Stomach (tissue), 9 donors: ENCODE results near the gene ECM2. TPM values are rescaled to one million over a fixed set of nuclear protein-coding genes. Genes with fewer than 3 reads are reported as not detected.

Source experiments
- DNase-seq, 2 donors: peaks; one replicate each; pipeline versions ENCODE4 v3.0.0 to v3.0.0-alpha.2; 2013 to 2019
- H3K27ac ChIP-seq, 5 donors: fragments of 200-600 bp in 4 of 5; sonication (generic) in 4 of 5; one replicate each; pipeline ENCODE4 v1.5.1; 2013 to 2019; ENCODE audit warnings: mild to moderate bottlenecking in 1 of 5, moderate library complexity in 1 of 5
- H3K27me3 ChIP-seq, 3 donors: fragments of 200-600 bp; sonication (generic); one replicate each; pipeline ENCODE4 v1.5.1; 2017 to 2019; ENCODE audit warnings: mixed run types in 1 of 3
- H3K36me3 ChIP-seq, 4 donors: fragments of 200-600 bp; sonication (generic); 1 replicate in 3 of 4; 2 replicates in 1 of 4; pipeline ENCODE4 v1.5.1; 2016 to 2019
- H3K4me1 ChIP-seq, 4 donors: fragments of 200-600 bp; sonication (generic); one replicate each; pipeline ENCODE4 v1.5.1; 2016 to 2019
- H3K4me3 ChIP-seq, 4 donors: fragments of 200-600 bp; sonication (generic) in 3 of 4; one replicate each; pipeline ENCODE4 v1.5.1; 2016 to 2019; ENCODE audit warnings: mild to moderate bottlenecking in 1 of 4
- H3K9me3 ChIP-seq, 4 donors: fragments of 200-600 bp; sonication (generic); one replicate each; pipeline ENCODE4 v1.5.1; 2016 to 2019
- EP300 ChIP-seq: sonication (generic); formaldehyde crosslinking; IDR thresholded peaks from one replicate; pipeline ENCODE4 v1.6.1; 2017; ENCODE audit warnings: antibody characterized with exemption
- POLR2A ChIP-seq, 4 donors: fragments of 450-650 bp; IDR thresholded peaks; one replicate each; pipeline ENCODE4 v1.6.1; 2016; ENCODE audit warnings: antibody characterized with exemption in 4 of 4, control low read depth in 2 of 4, mild to moderate bottlenecking in 1 of 4, moderate library complexity in 1 of 4
- POLR2AphosphoS5 ChIP-seq, 3 donors: sonication (generic); formaldehyde crosslinking; IDR thresholded peaks; one replicate each; pipeline ENCODE4 v1.6.1; 2016; ENCODE audit warnings: antibody characterized with exemption in 3 of 3
- WGBS, 5 donors: extraction: QIAGEN DNeasy Blood & Tissue Kit in 3 of 5; methylation state at CpG; one replicate each; pipeline versions ENCODE4 v1.1.5 to v1.1.7; 2013 to 2018; 5-methylcytosine and 5-hydroxymethylcytosine counted together
- intact Hi-C: fragments of 100-400 bp; cut with DNase I; formaldehyde crosslinking; loops from one replicate; pipeline ENCODE4 v1.15.1; 2023; ENCODE audit warnings: low total_unique reads
- polyA plus RNA-seq, 3 donors: library from polyadenylated mRNA; stranded (reverse); fragments of 200-250 nt; gene quantifications; one replicate each; pipeline ENCODE4 v1.2.3, GENCODE V29; 2013
- total RNA-seq, 5 donors: library from RNA; depleted of rRNA; stranded (reverse); fragments of >200 nt; gene quantifications; one replicate each; pipeline versions ENCODE4 v1.1.0 to v1.2.3, GENCODE V29; 2014 to 2016
- TF ChIP-seq, protein P1 (sequence below), 7 experiments: fragments of 450-650 bp in 4 of 7; fragments of 200-600 bp in 3 of 7; sonication (generic) in 3 of 7; IDR thresholded peaks; one replicate each; pipeline ENCODE4 v1.5.1; 2016 to 2019; ENCODE audit warnings: antibody characterized with exemption in 7 of 7, control low read depth in 2 of 7, mild to moderate bottlenecking in 1 of 7
- donor health status: healthy with polysubstance abuse.
- donor health status: Bipolar disorder and iron deficiency.
- donor health status: healthy.

The ECM2 gene
- total and polyA plus RNA-seq, 8 donors = 0.14 to 22.6 (median 1.0) TPM; not detected in 2

DNA sequence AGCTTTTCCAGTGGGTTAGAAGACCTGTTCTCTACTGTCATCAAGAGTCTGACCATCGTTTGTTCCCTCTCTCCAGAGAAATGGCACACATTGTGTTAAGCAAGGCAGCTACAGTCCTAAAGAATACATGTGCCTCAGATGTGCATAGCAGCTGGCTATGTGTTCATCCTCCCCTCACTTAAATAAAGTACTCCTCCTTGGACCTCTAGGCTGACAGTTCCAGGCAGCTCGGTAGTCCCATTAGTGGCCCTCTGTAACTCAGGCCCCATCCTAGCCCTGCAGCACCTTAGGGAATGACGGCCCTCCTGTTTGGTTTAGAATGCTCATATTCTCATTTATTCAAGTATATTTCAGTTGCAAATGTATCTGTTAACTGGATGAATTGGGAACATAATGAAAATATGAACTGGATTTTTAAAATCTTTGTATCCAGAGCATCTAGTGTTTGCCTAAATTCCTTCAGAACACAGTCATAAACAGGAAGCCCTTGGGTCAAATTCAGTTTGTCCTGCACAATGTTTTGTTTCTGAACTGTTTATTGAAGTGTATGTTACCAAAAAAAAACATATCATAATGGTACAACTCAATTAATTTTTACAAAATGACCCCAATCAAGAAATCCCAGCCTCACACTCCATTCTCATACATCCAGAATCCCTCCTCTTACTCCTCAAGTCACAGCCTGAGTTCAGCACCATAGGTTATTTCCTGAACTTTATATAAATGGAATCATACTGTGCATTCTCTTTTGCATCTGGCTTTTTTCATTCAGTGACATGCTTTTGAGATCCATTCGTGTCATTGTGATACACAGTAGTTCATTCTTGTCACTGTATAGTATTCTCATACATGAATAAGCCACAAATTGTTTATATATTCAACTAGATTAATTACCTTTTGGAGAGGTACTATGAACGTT, 51.9 kb downstream of the ECM2 start:
- TF ChIP-seq POLR2AphosphoS5 (IDR thresholded peaks at IDR 0.05) (no peak), EP300 (no peak), POLR2A (IDR thresholded peaks at IDR 0.05) (no peak)
- TF ChIP-seq, protein P1, sequence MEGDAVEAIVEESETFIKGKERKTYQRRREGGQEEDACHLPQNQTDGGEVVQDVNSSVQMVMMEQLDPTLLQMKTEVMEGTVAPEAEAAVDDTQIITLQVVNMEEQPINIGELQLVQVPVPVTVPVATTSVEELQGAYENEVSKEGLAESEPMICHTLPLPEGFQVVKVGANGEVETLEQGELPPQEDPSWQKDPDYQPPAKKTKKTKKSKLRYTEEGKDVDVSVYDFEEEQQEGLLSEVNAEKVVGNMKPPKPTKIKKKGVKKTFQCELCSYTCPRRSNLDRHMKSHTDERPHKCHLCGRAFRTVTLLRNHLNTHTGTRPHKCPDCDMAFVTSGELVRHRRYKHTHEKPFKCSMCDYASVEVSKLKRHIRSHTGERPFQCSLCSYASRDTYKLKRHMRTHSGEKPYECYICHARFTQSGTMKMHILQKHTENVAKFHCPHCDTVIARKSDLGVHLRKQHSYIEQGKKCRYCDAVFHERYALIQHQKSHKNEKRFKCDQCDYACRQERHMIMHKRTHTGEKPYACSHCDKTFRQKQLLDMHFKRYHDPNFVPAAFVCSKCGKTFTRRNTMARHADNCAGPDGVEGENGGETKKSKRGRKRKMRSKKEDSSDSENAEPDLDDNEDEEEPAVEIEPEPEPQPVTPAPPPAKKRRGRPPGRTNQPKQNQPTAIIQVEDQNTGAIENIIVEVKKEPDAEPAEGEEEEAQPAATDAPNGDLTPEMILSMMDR (IDR thresholded peaks at IDR 0.05) = no peak
- WGBS, 5 donors = 67 to 86% (median 81%) methylated on average over 5 of the region's 5 CpGs
- Histone ChIP-seq H3K4me1 (peaks cover 0 to 60% (median 33%) of the 10 kb centered on the region in 4 donors), H3K27ac (peak overlapping the region in 4 of 5 donors; percentile 18 to 82 (median 36)), H3K27me3 (no peaks in the 10 kb centered on the region), H3K36me3 (no peaks in the 10 kb centered on the region), H3K4me3 (no peak overlapping the region), H3K9me3 (no peaks in the 10 kb centered on the region)
- peak in 1 of 2 donors; percentile 41 for DNase-seq
- intact Hi-C loops = no loop called here

DNA sequence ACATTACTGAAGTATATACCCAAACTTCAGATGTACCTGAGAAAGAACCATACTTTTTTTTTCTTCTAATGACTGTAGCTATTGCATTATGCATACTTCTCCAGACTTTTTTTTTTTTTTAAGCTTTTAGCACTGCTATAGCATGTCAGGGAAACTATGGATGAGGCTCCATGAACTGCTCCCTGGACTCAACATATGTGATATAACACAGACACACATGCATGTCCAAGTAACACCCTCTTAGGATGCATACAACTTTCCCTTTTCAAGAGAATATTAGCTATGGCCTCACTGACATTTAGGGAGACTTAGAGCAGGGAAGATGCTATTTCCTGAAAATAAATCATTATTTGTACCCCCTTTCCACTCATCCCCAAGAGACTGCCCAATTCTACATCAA, 53.0 kb downstream of the ECM2 start:
- Histone ChIP-seq H3K4me3 (no peak overlapping the region), H3K36me3 (no peaks in the 10 kb centered on the region), H3K27ac (peak overlapping the region in 3 of 5 donors; percentile 35 to 82 (median 38)), H3K27me3 (no peaks in the 10 kb centered on the region), H3K4me1 (peaks cover 0 to 56% (median 33%) of the 10 kb centered on the region in 4 donors), H3K9me3 (no peaks in the 10 kb centered on the region)
- intact Hi-C loops = no loop called here
- no peak for TF ChIP-seq POLR2A (IDR thresholded peaks at IDR 0.05)
- no peak for TF ChIP-seq EP300
- TF ChIP-seq, protein P1 (IDR thresholded peaks at IDR 0.05) = no peak
- no peak for TF ChIP-seq POLR2AphosphoS5 (IDR thresholded peaks at IDR 0.05)
- peak in 1 of 2 donors; percentile 59 for DNase-seq

DNA sequence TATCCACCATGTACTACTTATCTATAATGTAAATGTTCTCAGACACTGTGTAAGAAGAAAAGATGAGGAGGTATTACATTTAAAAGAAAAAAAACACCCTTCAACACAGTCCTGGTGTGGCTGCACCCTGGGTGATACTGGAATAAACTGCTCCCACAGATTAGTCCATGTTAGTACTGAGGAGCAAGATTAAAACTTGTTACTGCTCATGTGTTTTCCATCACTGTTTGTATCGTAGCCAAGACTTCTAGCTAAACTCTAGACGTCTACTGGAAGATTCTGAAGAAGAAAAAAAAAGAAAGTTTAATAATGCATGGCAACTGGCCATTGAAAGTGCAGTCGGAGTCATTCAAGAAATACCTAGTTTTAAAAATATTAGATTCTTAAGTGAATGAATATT, 53.5 kb downstream of the ECM2 start, which contains the start of gene ASPN:
Gene ASPN, minus strand, starts transcription at position 178 of the 400 bp plus-strand sequence.
- no peaks in the 10 kb centered on the region for H3K36me3 ChIP-seq
- H3K4me1 ChIP-seq = peaks cover 0 to 52% (median 31%) of the 10 kb centered on the region in 4 donors
- H3K27me3 ChIP-seq = no peaks in the 10 kb centered on the region
- peak within 1 kb of the TSS in 4 of 5 donors; percentile 69 to 82 (median 78) for H3K27ac ChIP-seq
- no peaks in the 10 kb centered on the region for H3K9me3 ChIP-seq
- TF ChIP-seq POLR2AphosphoS5 (IDR thresholded peaks at IDR 0.05) = peak in 2 of 3 donors; percentile 11 to 28
- TF ChIP-seq, protein P1 (IDR thresholded peaks at IDR 0.05) = no peak
- intact Hi-C loops = no loop called here
- WGBS, 5 donors = 24 to 50% (median 44%) methylated on average over 3 of the region's 3 CpGs
- H3K4me3 ChIP-seq = no peak within 1 kb of the TSS
- DNase-seq = peak in 1 of 2 donors; percentile 91

DNA sequence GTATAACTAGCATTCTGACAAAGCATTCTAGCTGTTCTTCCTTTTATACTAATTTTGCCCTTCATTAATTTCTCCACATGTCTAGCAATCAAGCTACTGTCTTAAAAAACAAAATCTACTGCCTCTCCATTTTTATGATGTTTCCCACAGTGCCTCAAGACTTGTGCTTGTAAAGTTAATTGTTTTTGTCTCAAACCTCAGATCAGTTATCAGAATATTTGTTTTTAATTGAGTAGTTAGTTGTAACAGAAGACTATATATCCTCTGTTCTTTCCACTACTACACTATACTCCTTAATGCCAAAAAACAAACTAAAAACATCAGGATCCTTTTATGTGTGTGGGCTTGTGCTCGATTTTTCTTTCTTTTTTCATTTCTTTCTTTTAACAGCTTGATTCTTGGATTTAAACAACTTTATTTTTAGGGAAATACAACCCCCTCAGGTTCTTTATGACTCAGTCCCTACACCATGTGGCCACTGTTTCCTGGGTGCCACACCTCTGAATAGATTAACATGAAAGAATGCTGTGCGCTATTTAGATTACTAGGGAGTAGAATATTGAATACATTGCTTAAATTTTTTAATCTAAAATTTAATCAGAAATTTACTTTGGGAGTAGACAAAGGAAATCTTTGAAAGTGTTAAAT, 54.7 kb downstream of the ECM2 start:
- Histone ChIP-seq H3K9me3 (no peaks in the 10 kb centered on the region), H3K4me3 (no peak overlapping the region), H3K36me3 (no peaks in the 10 kb centered on the region), H3K4me1 (peaks cover 0 to 52% (median 31%) of the 10 kb centered on the region in 4 donors), H3K27ac (peak overlapping the region in 4 of 5 donors; percentile 69 to 82 (median 78)), H3K27me3 (no peaks in the 10 kb centered on the region)
- WGBS, 5 donors = 15 to 30% (median 29%) methylated on average over 2 of the region's 2 CpGs
- DNase-seq = peak in 1 of 2 donors; percentile 63
- TF ChIP-seq EP300 = no peak
- no peak for TF ChIP-seq POLR2A (IDR thresholded peaks at IDR 0.05)
- no peak for TF ChIP-seq POLR2AphosphoS5 (IDR thresholded peaks at IDR 0.05)
- TF ChIP-seq, protein P1 (IDR thresholded peaks at IDR 0.05) = no peak
- intact Hi-C loops = no loop called here
